Upper lobe of left lung (tissue), 6 donors: ENCODE data around the gene DNAH3. TPM values are rescaled to one million over a fixed set of nuclear protein-coding genes. Genes with fewer than 3 reads are reported as not detected.
"Not testable (repeated sequence)": the region's sequence is repeated elsewhere in the genome, so short reads cannot be mapped to it uniquely, and the experiment has no call there.

Source experiments
- ATAC-seq, 2 donors: fragments of 200-7000 bp; cut with Tn5 transposase; one replicate each; pipeline ENCODE4 v1.9.1; 2022; ENCODE audit warnings: mild to moderate bottlenecking in 2 of 2, moderate library complexity in 2 of 2; ENCODE audit not compliant: low FRiP score in 2 of 2
- DNase-seq, 2 donors: peaks; one replicate each; pipeline ENCODE4 v3.0.0-alpha.2; 2019 to 2020
- H3K27ac ChIP-seq, 4 donors: fragments of 200-600 bp; sonication (generic); one replicate each; pipeline ENCODE4 v1.5.1; 2016 to 2019
- H3K27me3 ChIP-seq, 4 donors: fragments of 200-600 bp; sonication (generic); one replicate each; pipeline ENCODE4 v1.5.1; 2017 to 2019
- H3K36me3 ChIP-seq, 4 donors: fragments of 200-600 bp; sonication (generic); one replicate each; pipeline ENCODE4 v1.5.1; 2016 to 2019
- H3K4me1 ChIP-seq, 4 donors: fragments of 200-600 bp; sonication (generic); one replicate each; pipeline ENCODE4 v1.5.1; 2018 to 2019
- H3K4me3 ChIP-seq, 4 donors: fragments of 200-600 bp; sonication (generic); one replicate each; pipeline ENCODE4 v1.5.1; 2017 to 2019; ENCODE audit warnings: mild to moderate bottlenecking in 2 of 4, moderate library complexity in 1 of 4
- H3K9me3 ChIP-seq, 4 donors: fragments of 200-600 bp; sonication (generic); one replicate each; pipeline ENCODE4 v1.5.1; 2018 to 2019
- CTCF ChIP-seq, 6 experiments: fragments of 450-650 bp in 4 of 6; fragments of 200-600 bp in 2 of 6; sonication (generic) in 2 of 6; IDR thresholded peaks; one replicate each; pipeline ENCODE4 v1.5.1; 2016 to 2019; ENCODE audit warnings: antibody characterized with exemption in 6 of 6
- EP300 ChIP-seq, 4 donors: sonication (generic); formaldehyde crosslinking; IDR thresholded peaks; one replicate each; pipeline ENCODE4 v1.5.1; 2017; ENCODE audit warnings: antibody characterized with exemption in 4 of 4, control low read depth in 2 of 4
- POLR2A ChIP-seq, 4 donors: fragments of 450-650 bp; IDR thresholded peaks; one replicate each; pipeline ENCODE4 v1.5.1; 2016 to 2017; ENCODE audit warnings: antibody characterized with exemption in 4 of 4, mild to moderate bottlenecking in 2 of 4
- POLR2AphosphoS5 ChIP-seq, 2 donors: sonication (generic); formaldehyde crosslinking; IDR thresholded peaks; one replicate each; pipeline ENCODE4 v1.5.1; 2017; ENCODE audit warnings: antibody characterized with exemption in 2 of 2
- WGBS, 2 donors: methylation state at CpG; one replicate each; pipeline ENCODE4 v1.1.5; 2017 to 2018; 5-methylcytosine and 5-hydroxymethylcytosine counted together
- total RNA-seq, 6 donors: library from RNA; depleted of rRNA in 4 of 6; stranded (reverse); fragments of >200 nt in 4 of 6; gene quantifications; one replicate each; pipeline versions ENCODE4 v1.1.0 to v1.2.1, GENCODE V29; 2016 to 2021
- donor health status: DM: no; HTN: no; CAD: no; lungs with moderate emphysema.
- donor health status: DM: no; HTN: yes; CAD: no; lungs with severe emphysema.

DNAH3 gene
- total RNA-seq, 6 donors from 2014 or later, result 0.23 to 48.1 (median 4.8) TPM

GRCh38 chr16:21103941-21104860 lies 46.4 kb downstream of the DNAH3 start:
- Histone ChIP-seq H3K4me1 (no peaks in the 10 kb centered on the region), H3K27me3 (no peaks in the 10 kb centered on the region), H3K36me3 (no peaks in the 10 kb centered on the region), H3K9me3 (no peaks in the 10 kb centered on the region), H3K27ac (no peak overlapping the region), H3K4me3 (no peak overlapping the region)
- TF ChIP-seq POLR2A (IDR thresholded peaks at IDR 0.05) (no peak), EP300 (IDR thresholded peaks at IDR 0.05) (no peak), POLR2AphosphoS5 (IDR thresholded peaks at IDR 0.05) (no peak), CTCF (IDR thresholded peaks at IDR 0.05) (no peak)
- ATAC-seq, result no peak
- 48 to 49% methylated on average over 9 of the region's 9 CpGs for WGBS, 2 donors
- DNase-seq, result no peak

GRCh38 chr16:21101631-21102420 lies 48.8 kb downstream of the DNAH3 start:
- Histone ChIP-seq H3K27me3 (no peaks in the 10 kb centered on the region), H3K36me3 (no peaks in the 10 kb centered on the region), H3K27ac (no peak overlapping the region), H3K9me3 (no peaks in the 10 kb centered on the region), H3K4me3 (no peak overlapping the region), H3K4me1 (no peaks in the 10 kb centered on the region)
- DNase-seq, result no peak
- no peak for ATAC-seq
- WGBS, 2 donors, result 63 to 68% methylated on average over 8 of the region's 8 CpGs
- TF ChIP-seq POLR2AphosphoS5 (IDR thresholded peaks at IDR 0.05), result no peak

- 83% methylated on average over 4 of the region's 4 CpGs for WGBS, 2 donors
- DNase-seq, result no peak
- H3K9me3 ChIP-seq, result no peaks in the 10 kb centered on the region
- no peak for ATAC-seq
- H3K27me3 ChIP-seq, result no peaks in the 10 kb centered on the region
- H3K4me1 ChIP-seq, result no peaks in the 10 kb centered on the region
- H3K27ac ChIP-seq, result no peak overlapping the region
- no peaks in the 10 kb centered on the region for H3K36me3 ChIP-seq
- no peak overlapping the region for H3K4me3 ChIP-seq
- TF ChIP-seq CTCF (IDR thresholded peaks at IDR 0.05), result no peak
- TF ChIP-seq POLR2A (IDR thresholded peaks at IDR 0.05), result no peak
- no peak for TF ChIP-seq EP300 (IDR thresholded peaks at IDR 0.05)
Measured at GRCh38 chr16:21100447-21100846, 50.2 kb downstream of the DNAH3 start.

- no peaks in the 10 kb centered on the region for H3K36me3 ChIP-seq
- H3K4me3 ChIP-seq, result no peak overlapping the region
- H3K4me1 ChIP-seq, result no peaks in the 10 kb centered on the region
- ATAC-seq (peak in 1 of 2 donors; percentile 94), DNase-seq (no peak)
- no peak overlapping the region for H3K27ac ChIP-seq
- no peaks in the 10 kb centered on the region for H3K27me3 ChIP-seq
- 68 to 89% methylated on average over 1 of the region's 1 CpG for WGBS, 2 donors
- TF ChIP-seq EP300 (IDR thresholded peaks at IDR 0.05) (no peak), POLR2AphosphoS5 (IDR thresholded peaks at IDR 0.05) (no peak), CTCF (IDR thresholded peaks at IDR 0.05) (no peak), POLR2A (IDR thresholded peaks at IDR 0.05) (no peak)
- H3K9me3 ChIP-seq, result no peaks in the 10 kb centered on the region
Measured at GRCh38 chr16:21097151-21097550, 53.5 kb downstream of the DNAH3 start.

- not testable (repeated sequence) for H3K27ac ChIP-seq, H3K9me3 ChIP-seq, DNase-seq, H3K4me1 ChIP-seq, H3K27me3 ChIP-seq, ATAC-seq, H3K36me3 ChIP-seq, H3K4me3 ChIP-seq
- 88 to 100% methylated on average over 2 of the region's 2 CpGs for WGBS, 2 donors
Measured at GRCh38 chr16:21094719-21095118, 55.9 kb downstream of the DNAH3 start.
